ENCODE data around the gene NCOA4. TPM values are rescaled to one million over a fixed set of nuclear protein-coding genes. Genes with fewer than 3 reads are reported as not detected.

Gene NCOA4
- total RNA-seq, 1 experiment from 2014 or later = 68.0 TPM

GRCh38 chr10:46077731-46078413 lies 47.4 kb upstream of the NCOA4 start:
- no peaks in the 10 kb centered on the region for H4K20me1 ChIP-seq (ENCODE audit: insufficient read depth)
- intact Hi-C loops (cut with micrococcal nuclease) = no loop called here
- TF ChIP-seq ZBTB33 (IDR thresholded peaks at IDR 0.05; ENCODE audit: extremely low read depth, insufficient replicate concordance, low read length) (no peak), TCF7L2 (IDR thresholded peaks at IDR 0.05; ENCODE audit: borderline replicate concordance, extremely low read depth, insufficient read depth, insufficient read length) (no peak), CBX3 (IDR thresholded peaks at IDR 0.05; ENCODE audit: low read depth) (no peak), POLR2A (IDR thresholded peaks at IDR 0.05; ENCODE audit: borderline replicate concordance, extremely low read depth, insufficient read depth, insufficient read length) (no peak), FOSL1 (IDR thresholded peaks at IDR 0.05; ENCODE audit: low read depth) (no peak), SRF (IDR thresholded peaks at IDR 0.05; ENCODE audit: low read depth) (no peak), CEBPB (IDR thresholded peaks at IDR 0.05; ENCODE audit: low read depth) (no peak), RAD21 (IDR thresholded peaks at IDR 0.05; ENCODE audit: low read depth) (no peak), EZH2phosphoT487 (IDR thresholded peaks at IDR 0.05; ENCODE audit: borderline replicate concordance) (no peak), POLR2AphosphoS5 (IDR thresholded peaks at IDR 0.05; ENCODE audit: low read depth, low read length) (no peak), CTCF (IDR thresholded peaks at IDR 0.05 in 2 of 3, conservative IDR thresholded peaks at IDR 0.05 in 1 of 3; ENCODE audit: borderline replicate concordance in 1 of 3, insufficient read depth in 1 of 3, low read depth in 2 of 3, low read length in 2 of 3) (no peak), JUND (IDR thresholded peaks at IDR 0.05) (no peak), ZNF274 (IDR thresholded peaks at IDR 0.05; ENCODE audit: low read depth, low read length) (no peak), SIN3A (IDR thresholded peaks at IDR 0.05; ENCODE audit: low read depth) (no peak), EGR1 (IDR thresholded peaks at IDR 0.05; ENCODE audit: low read depth) (no peak), YY1 (IDR thresholded peaks at IDR 0.05; ENCODE audit: extremely low read depth, insufficient replicate concordance, low read depth, low read length) (no peak), EZH2 (IDR thresholded peaks at IDR 0.05) (no peak)
- TF ChIP-seq, protein P1, sequence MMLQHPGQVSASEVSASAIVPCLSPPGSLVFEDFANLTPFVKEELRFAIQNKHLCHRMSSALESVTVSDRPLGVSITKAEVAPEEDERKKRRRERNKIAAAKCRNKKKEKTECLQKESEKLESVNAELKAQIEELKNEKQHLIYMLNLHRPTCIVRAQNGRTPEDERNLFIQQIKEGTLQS (IDR thresholded peaks at IDR 0.05) = no peak
- TF ChIP-seq, protein P2, sequence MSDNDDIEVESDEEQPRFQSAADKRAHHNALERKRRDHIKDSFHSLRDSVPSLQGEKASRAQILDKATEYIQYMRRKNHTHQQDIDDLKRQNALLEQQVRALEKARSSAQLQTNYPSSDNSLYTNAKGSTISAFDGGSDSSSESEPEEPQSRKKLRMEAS (IDR thresholded peaks at IDR 0.05) = no peak
- no peak overlapping the region for H3K4me2 ChIP-seq (ENCODE audit: low read length)
- H3K4me1 ChIP-seq (ENCODE audit: control insufficient read depth in 1 of 2, insufficient read depth in 2 of 2, low read length in 2 of 2) = no peaks in the 10 kb centered on the region
- H3K4me3 ChIP-seq (replicated peaks in 1 of 2; ENCODE audit: low read depth in 1 of 2, low read length in 2 of 2) = no peak overlapping the region
- no TSS peak for BruUV-seq (replicated peaks)
- no peaks in the 10 kb centered on the region for H3K9me2 ChIP-seq (ENCODE audit: insufficient read depth)
- H2AFZ ChIP-seq (ENCODE audit: low read depth, low read length, poor library complexity, severe bottlenecking) = no peak overlapping the region
- ATAC-seq (no peak), DNase-seq (ENCODE audit: low read depth, low spot score) (no peak)
- no peaks in the 10 kb centered on the region for H3K36me3 ChIP-seq (ENCODE audit: control insufficient read depth in 1 of 2, insufficient read depth in 2 of 2, low read length in 2 of 2)
- ChIA-PET RAD21 (ENCODE audit: low non-redundant PET in 1 of 2, low total read pairs in 2 of 2, uncharacterized antibody in 2 of 2, unreplicated experiment in 2 of 2) (no interaction called here), POLR2A (no interaction called here), CTCF (no interaction called here)
- no peak overlapping the region for H3K27ac ChIP-seq (ENCODE audit: low read depth, low read length)
- H3K9me3 ChIP-seq (ENCODE audit: control insufficient read depth in 1 of 2, insufficient read depth in 1 of 2, low read depth in 1 of 2, low read length in 2 of 2) = no peaks in the 10 kb centered on the region
- no peak overlapping the region for H3K9ac ChIP-seq (ENCODE audit: low read length)
- H3K27me3 ChIP-seq (ENCODE audit: insufficient read depth, low read length) = no peaks in the 10 kb centered on the region
- H3K79me2 ChIP-seq (ENCODE audit: insufficient read depth, low read length) = no peaks in the 10 kb centered on the region

Data from HCT116 (cell line).